GM18505 (cell line): ENCODE data around the gene TMEM214.
"Not testable (repeated sequence)": the region's sequence is repeated elsewhere in the genome, so short reads cannot be mapped to it uniquely, and the experiment has no call there.

ENCODE experiments used
- ATAC-seq: cut with Tn5 transposase; IDR thresholded peaks from one replicate; pipeline ENCODE4 v1.9.1; 2021; ENCODE audit not compliant: unreplicated experiment
- POLR2A ChIP-seq: IDR thresholded peaks from 4 replicates; pipeline ENCODE4 v1.6.1; 2011; ENCODE audit warnings: borderline replicate concordance; ENCODE audit not compliant: insufficient read depth, insufficient read length; ENCODE audit errors: extremely low read depth

TMEM214 gene

DNA sequence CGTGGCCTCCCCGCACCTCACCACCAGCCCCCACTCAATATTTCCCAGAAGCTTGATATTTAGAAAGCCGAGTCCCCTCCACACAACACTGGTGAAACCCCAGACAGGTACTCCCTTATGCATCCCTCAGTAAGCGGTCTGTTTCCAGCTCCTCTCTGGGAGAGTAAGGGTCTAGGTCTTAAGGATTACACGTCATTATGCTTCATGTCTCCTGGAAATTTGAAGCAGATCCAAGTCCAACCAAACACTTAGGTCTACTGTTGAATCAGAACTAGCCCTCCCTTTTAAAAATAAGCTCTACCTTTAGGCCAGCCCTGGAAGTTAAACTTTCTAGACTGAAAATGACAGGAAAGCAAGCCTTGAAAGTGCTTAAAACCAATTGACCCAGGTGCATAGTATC lies 40.2 kb downstream of the TMEM214 start:
- TF ChIP-seq POLR2A: no peak
- ATAC-seq: no peak

DNA sequence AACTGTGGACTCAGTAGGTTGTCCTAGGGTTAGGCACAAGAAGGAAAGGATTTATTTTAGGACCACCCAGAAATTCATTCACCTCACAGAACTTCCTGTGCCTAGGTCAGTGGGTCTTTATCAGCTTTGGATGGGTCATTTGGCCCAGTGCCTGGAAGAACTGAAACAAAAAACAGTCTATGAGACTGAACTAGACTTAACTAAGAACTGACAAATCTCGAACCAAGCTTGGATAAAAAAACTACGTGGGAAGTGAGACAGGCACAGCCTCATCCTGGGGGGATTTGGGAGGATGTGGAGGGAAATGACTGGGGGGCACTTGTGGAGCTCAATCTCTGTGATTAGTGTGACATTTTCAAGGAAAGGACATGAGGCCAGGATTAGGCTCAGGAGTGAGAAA lies 41.0 kb downstream of the TMEM214 start:
- no peak for TF ChIP-seq POLR2A
- no peak for ATAC-seq

DNA sequence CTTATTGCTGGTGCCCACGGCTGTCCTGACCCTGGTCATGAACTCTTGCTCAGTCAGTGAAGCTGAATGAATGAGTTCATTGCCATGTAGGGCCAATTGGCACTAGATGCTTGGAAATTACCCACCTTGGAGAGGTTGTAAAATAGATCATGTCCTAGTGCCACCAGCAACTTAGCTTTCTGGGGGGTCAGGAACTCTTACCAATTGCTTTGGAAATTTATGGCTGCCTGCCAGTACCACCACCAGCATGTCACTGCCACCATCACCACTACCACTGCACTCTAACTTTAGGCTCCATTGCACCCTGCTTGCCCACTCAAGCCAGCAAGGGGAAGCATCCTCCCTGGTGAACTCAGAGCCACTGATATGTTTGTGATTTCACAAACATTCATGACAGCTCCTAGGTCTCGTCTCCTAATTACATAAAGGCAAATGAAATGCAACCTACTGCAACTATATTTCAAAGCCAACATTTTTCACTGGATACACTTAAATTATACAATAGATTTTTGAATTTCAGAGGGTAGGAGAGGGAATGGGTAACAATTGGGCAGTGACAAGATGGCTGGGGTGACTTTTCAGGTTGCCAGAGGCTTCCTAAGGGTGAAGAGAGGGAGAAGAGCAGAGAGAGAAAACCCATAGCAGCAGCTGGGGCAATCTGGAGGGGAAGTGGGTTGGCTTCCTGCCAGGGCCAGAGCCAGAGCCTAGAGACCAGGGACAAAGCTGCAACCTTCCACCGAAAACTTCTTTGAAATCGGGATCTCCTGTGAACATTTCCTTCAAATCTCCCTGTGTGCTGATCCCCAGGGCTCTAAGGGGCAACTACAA lies 42.2 kb downstream of the TMEM214 start:
- TF ChIP-seq POLR2A: no peak
- ATAC-seq: no peak

DNA sequence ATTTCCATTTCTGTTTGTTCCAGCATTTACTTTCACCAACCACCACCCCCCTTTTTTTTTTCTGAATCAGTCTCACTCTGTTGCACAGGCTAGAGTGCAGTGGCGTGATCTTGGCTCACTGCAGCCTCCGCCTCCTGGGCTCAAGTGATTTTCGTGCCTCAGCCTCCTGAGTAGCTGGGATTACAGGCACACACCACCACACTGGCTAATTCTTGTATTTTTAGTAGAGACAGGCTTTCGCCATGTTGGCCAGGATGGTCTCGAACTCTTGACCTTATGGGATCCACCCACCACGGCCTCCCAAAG lies 42.8 kb downstream of the TMEM214 start:
- ATAC-seq: not testable (repeated sequence)

DNA sequence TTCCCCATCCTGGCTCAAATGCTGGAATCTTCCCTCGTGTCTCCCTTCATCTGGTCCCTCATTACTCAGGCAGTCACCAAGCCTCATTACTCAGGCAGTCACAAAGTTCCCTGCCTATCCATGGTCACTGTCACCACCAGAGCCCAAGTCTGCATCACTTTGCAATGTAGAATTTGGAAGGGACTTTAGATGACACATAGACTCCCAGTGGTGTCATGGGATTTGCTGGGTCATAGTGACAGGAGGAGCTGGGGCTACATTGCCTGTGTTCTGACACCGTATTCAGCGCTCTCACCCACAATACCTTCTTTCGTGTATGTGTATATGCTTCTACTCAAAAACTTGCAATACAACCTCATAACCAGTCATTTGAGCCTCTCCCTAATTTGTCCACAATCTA lies 43.6 kb downstream of the TMEM214 start:
- no peak for TF ChIP-seq POLR2A
- ATAC-seq: no peak

DNA sequence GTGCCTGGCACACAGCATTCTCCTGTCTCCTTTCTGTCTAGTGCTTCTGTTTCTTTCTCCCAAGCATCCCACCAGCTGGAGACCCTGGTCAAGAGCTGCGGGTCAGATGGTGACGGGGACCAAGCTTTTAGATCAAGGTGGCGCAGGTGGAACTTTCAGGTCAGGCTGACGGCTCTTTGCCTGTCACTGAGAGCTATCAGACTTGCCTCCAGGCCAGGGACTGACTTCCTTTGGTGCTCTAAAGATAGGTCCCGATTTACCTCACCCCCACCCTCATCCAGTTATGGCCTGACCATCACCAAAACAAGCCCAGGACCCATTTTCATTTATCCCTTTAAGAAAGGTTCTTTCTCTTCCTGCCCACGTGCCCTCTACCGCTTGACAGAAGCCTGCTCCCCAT lies 44.5 kb downstream of the TMEM214 start:
- no peak for ATAC-seq
- no peak for TF ChIP-seq POLR2A

DNA sequence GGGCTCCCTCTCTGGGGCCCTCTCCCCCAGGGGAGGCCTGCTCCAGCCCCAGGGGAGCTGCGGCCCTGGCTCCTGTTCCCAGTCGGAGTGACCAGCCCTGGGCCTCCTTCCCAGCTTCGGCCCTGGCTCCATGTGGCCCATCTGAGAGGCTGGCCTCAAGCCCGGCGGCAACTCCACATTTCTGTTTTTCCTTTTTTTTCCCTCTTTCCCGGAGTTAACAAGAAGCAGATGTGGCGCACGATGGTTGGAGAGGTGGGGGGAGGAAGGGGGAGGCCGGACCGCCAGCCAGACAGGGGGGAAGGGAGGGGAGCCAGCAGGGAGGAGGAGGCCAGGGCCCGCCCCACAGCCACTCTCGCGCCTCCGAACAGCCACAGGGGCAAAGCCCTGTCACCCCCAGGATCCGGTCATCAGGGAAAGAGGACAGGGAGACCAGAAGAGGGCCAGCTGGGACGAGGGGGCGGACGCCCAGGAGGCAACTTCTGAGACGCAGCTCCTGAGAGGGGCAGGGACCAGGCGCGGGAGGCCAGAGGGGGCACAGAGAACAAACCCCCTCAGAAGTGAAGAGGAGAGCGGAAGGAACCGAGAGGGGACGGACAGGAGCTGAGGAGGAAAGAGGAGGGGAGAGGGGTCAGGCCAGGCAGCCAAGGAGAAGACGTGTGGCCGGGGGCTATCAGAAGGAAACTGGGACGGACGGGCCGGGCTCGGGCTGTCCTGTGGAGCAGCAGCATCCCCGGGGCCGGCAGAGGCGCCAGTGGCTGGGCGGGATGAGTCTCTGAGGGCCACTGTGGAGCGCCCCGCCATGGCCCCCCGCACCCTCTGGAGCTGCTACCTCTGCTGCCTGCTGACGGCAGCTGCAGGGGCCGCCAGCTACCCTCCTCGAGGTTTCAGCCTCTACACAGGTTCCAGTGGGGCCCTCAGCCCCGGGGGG lies 45.8 kb downstream of the TMEM214 start, which contains the start of gene EMILIN1:
Gene EMILIN1, plus strand, starts transcription at position 349 of the 928 bp plus-strand sequence. Its CDS starts 451 bp downstream, at position 800.
- TF ChIP-seq POLR2A: no peak
- ATAC-seq: no peak

DNA sequence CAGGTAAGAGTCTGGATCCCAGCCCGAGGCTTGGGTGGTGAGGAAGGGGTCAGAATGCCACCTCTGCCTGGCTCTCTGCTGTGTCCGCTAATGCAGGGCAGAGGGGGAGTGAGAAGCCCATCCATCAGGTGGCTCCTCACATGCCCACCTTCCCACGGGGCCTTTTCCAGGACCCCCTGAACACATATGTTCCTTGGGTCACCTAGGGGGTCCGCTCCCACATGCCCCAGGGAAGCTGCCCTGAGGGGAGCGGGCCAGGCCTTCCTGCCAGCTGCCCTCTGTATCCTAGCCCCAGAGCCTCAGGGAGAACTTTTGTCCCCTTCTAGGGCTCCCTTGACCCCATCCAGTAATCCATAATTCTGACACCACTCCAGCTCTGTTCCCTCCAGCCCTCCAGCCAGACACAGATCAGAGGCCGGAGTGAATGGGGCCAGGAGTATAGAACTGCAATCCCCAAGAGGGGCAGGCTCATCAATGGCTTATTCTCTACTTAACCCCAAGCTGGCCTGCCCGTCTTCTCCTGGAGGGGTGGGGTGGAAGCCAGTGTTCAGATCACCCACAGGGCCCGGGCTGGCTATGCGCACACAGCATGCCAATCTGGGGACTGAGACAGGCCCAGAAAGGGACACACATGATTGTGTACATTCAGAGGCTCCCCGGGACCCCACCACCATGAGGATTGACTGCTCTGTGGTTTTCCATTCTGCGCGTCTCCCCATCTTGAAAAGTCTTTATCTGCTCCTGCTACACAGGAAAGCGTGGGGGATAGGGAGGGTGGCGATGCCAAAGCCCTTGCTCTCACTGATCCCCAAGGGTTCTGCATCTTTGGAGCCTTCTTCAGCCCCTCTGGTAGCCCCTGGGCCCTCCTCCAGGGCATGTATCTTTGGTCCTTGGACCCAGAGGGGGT lies 46.7 kb downstream of the TMEM214 start:
- no peak for ATAC-seq
- TF ChIP-seq POLR2A: no peak

DNA sequence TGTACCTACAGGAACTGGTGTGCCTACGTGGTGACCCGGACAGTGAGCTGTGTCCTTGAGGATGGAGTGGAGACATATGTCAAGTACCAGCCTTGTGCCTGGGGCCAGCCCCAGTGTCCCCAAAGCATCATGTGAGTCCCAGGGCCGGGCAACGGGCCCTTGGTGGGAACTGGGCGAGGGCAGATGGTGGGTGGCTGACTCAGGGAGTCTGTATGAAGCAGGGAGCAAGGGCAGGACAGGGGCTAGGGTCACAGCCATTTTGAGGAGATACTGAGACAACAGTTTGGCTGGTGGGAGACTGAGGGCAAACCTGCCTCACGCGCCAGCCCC lies 47.3 kb downstream of the TMEM214 start:
- no peak for TF ChIP-seq POLR2A
- ATAC-seq: no peak

DNA sequence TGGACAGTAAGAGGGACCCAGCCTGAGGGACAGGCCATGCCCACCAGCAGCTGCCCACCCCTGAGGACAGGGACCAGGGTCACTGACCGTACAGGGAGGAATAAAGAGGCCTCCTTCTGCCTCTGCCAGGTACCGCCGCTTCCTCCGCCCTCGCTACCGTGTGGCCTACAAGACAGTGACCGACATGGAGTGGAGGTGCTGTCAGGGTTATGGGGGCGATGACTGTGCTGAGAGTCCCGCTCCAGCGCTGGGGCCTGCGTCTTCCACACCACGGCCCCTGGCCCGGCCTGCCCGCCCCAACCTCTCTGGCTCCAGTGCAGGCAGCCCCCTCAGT lies 47.8 kb downstream of the TMEM214 start:
- TF ChIP-seq POLR2A: no peak
- ATAC-seq: no peak

DNA sequence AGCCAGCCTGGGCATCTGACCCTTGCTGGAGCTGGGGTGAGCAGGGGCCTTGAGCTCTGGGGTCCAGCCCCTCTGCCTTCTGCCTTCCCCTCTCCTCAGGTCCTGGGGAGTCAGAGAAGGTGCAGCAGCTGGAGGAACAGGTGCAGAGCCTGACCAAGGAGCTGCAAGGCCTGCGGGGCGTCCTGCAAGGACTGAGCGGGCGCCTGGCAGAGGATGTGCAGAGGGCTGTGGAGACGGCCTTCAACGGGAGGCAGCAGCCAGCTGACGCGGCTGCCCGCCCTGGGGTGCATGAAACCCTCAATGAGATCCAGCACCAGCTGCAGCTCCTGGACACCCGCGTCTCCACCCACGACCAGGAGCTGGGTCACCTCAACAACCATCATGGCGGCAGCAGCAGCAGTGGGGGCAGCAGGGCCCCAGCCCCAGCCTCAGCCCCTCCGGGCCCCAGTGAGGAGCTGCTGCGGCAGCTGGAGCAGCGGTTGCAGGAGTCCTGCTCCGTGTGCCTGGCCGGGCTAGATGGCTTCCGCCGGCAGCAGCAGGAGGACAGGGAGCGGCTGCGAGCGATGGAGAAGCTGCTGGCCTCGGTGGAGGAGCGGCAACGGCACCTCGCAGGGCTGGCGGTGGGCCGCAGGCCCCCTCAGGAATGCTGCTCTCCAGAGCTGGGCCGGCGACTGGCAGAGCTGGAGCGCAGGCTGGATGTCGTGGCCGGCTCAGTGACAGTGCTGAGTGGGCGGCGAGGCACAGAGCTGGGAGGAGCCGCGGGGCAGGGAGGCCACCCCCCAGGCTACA lies 49.4 kb downstream of the TMEM214 start:
- TF ChIP-seq POLR2A: no peak
- ATAC-seq: no peak

DNA sequence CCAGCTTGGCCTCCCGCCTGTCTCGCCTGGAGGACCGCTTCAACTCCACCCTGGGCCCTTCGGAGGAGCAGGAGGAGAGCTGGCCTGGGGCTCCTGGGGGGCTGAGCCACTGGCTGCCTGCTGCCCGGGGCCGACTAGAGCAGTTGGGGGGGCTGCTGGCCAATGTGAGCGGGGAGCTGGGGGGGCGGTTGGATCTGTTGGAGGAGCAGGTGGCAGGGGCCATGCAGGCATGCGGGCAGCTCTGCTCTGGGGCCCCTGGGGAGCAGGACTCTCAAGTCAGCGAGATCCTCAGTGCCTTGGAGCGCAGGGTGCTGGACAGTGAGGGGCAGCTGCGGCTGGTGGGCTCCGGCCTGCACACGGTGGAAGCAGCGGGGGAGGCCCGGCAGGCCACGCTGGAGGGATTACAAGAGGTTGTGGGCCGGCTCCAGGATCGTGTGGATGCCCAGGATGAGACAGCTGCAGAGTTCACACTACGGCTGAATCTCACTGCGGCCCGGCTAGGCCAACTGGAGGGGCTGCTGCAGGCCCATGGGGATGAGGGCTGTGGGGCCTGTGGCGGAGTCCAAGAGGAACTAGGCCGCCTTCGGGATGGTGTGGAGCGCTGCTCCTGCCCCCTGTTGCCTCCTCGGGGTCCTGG lies 50.1 kb downstream of the TMEM214 start:
- ATAC-seq: no peak
- TF ChIP-seq POLR2A: no peak
